Large intestine (tissue), 3 donors: Measurements from ENCODE around the gene CATSPER1. TPM values are rescaled to one million over a fixed set of nuclear protein-coding genes. Genes with fewer than 3 reads are reported as not detected.

ENCODE experiments used
- DNase-seq, 2 donors: peaks; one replicate each; pipeline versions ENCODE4 v3.0.0 to v3.0.0-alpha.2; 2013
- H3K27ac ChIP-seq: one replicate; pipeline ENCODE4 v1.5.1; 2013; ENCODE audit warnings: low read length
- H3K27me3 ChIP-seq: 2 replicates; pipeline ENCODE4 v1.6.1; 2013; ENCODE audit warnings: low read length; ENCODE audit not compliant: control insufficient read depth, insufficient read depth
- H3K36me3 ChIP-seq: 2 replicates; pipeline ENCODE4 v1.6.1; 2013; ENCODE audit warnings: low read length; ENCODE audit not compliant: control insufficient read depth, insufficient read depth
- H3K4me1 ChIP-seq: one replicate; pipeline ENCODE4 v1.6.1; 2013; ENCODE audit warnings: low read length; ENCODE audit not compliant: control insufficient read depth, insufficient read depth
- H3K4me3 ChIP-seq: one replicate; pipeline ENCODE4 v1.5.1; 2013; ENCODE audit warnings: low read length
- H3K9me3 ChIP-seq: one replicate; pipeline ENCODE4 v1.6.1; 2013; ENCODE audit warnings: mild to moderate bottlenecking, low read depth, low read length, moderate library complexity; ENCODE audit not compliant: control insufficient read depth
- WGBS: methylation state at CpG from one replicate; pipeline ENCODE4 v1.1.5; 2013; ENCODE audit warnings: low lambda C conversion rate; ENCODE audit not compliant: insufficient coverage; 5-methylcytosine and 5-hydroxymethylcytosine counted together
- polyA plus RNA-seq: library from polyadenylated mRNA; unstranded; fragments of 120-200 nt; gene quantifications from one replicate; pipeline ENCODE4 v1.2.1, GENCODE V29; 2013

The CATSPER1 gene
- polyA plus RNA-seq, 1 donor = not detected

DNA sequence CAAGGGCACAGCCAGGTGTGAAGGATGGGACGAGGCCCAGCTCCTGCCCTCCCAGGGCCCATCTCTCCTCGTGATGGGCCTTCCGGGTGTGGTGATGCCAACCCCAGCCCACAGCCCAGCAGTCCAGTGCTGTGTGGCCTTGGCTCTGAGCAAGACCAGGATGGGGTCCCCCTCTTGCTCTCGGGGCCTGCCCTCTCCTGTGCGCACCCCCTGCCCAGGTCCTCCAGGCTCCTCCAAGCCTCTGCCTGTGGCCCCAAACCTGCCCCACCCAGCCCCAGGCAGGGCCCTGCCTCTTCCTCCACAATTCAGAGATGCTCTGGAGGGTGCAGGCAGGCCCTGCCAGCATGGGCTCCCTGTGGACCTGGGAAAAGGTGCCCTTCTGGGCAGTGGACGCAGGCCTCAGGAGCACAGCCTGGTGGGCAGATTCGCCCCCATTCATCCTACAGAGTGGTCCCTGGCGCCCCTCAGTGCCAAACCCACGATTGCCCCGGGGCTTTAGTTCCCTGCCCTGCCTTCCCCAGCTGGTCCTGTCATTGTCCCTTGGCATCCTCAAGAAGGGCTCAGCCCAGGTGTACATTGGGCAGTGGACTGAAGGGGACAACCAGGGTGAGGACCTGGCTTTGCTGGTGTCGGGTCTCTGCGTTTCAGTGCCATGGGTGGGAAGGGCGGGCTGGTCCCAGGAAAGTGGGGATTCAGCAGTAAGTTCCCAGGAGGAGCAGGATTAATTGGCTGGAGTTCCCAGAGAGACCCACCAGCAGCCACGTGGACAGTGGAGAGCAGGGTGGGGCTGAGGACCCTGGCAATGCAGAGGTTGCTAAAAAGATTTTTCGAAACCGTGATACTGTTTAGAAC is 44.1 kb downstream of the CATSPER1 start:
- Histone ChIP-seq H3K4me1 (no peaks in the 10 kb centered on the region), H3K4me3 (no peak overlapping the region), H3K27ac (no peak overlapping the region), H3K27me3 (no peaks in the 10 kb centered on the region), H3K9me3 (no peaks in the 10 kb centered on the region), H3K36me3 (peaks cover 20% of the 10 kb centered on the region)
- WGBS = 100% methylated on average over 1 of the region's 16 CpGs
- no peak for DNase-seq

DNA sequence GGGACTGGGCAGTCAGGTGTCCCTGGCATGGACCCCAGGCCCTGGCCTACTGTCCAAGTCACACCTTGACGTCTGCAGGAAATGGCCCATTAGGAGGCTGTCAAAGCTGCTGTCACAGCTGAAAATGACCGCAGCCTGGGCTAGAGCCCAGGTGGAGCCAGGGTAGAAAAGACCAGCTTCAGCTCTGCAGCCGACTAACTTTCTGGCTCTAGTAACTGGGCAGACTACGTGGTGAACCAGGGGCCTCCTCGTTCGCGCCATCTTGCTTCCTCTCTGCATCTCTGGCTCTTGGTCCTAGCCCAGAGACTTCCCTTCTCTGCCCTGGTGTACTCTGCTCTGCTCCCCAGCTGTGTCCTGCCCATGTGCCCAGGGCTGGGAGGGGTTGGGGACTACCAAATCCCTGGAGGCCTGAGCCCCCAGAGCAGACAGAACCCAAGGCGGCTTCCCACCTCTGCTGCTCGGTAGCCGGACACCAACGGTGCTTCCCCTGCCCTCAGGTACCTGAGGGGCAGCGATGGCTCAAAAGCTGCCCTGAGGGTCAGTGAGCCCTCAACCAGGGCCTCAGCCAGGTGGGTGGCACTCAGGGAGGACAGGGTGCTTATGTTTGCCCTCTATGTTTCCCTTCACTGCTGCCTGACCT is 45.1 kb downstream of the CATSPER1 start:
- no peaks in the 10 kb centered on the region for H3K9me3 ChIP-seq
- no peak for DNase-seq
- H3K27me3 ChIP-seq = no peaks in the 10 kb centered on the region
- no peaks in the 10 kb centered on the region for H3K4me1 ChIP-seq
- WGBS = no CpG with 5 or more reads among the region's 12 CpGs
- no peak overlapping the region for H3K27ac ChIP-seq
- H3K36me3 ChIP-seq = peaks cover 30% of the 10 kb centered on the region
- H3K4me3 ChIP-seq = no peak overlapping the region

DNA sequence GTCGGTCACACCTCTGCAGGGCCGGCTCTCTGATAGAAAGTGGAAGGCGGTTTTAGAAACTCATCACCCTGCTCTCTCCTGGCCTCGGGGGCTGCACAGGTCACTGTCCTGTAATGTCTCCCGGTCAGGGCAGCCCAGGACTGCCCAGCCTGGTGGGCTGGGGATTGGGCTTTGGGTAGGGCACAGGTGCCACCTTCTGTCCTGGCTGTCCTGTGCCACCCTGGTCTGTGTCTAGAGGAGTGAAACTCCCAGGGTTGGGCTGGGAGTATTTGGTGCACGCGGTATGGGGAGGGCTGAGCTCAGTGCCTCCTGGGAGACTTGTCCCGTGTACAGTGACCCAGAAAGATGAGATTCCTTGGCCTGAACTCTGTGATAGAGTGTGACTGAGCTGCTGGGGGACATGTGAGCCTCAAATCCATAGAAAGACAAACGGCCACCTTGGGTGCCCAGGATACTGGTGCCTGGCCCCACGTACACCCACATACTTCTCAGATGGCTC is 47.0 kb downstream of the CATSPER1 start:
- Histone ChIP-seq H3K4me3 (no peak overlapping the region), H3K4me1 (no peaks in the 10 kb centered on the region), H3K27me3 (no peaks in the 10 kb centered on the region), H3K36me3 (peaks cover 37% of the 10 kb centered on the region), H3K9me3 (no peaks in the 10 kb centered on the region), H3K27ac (no peak overlapping the region)
- no peak for DNase-seq
- WGBS = 100% methylated on average over 1 of the region's 10 CpGs

DNA sequence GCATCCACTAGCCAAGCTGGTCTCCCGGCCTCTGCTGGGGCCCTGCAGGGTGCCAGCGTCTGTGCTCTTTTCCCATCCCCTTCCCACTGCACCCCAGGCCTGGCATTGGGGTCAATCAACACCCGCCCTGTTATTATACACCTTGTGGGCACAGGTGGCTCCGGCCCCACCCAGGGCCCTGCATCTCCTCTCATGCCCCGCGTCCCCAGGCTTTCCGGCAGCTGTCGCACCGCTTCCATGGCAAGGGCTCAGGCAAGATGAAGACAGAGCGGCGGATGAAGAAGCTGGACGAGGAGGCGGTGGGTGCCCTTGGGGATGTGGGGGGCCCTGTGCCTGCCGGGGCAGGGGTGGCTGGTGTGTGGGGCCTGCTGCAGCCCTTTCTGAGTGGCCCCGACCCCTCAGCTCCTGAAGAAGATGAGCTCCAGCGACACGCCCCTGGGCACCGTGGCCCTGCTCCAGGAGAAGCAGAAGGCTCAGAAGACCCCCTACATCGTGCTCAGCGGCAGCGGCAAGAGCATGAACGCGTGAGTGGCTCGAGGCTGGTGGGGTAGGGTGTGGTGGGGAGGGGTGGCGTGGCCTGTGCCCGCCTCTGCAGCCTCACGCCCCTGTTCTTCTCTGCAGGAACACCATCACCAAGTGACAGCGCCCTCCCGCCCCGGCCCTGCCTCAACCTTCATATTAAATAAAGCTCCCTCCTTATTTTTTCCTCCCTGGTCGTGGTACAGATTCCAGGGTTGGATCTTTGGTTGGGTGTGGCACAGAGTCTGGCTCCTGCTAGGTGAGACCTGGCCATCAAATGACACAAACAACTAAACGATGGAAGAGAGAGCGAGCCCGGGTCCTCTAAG is 47.7 kb downstream of the CATSPER1 start:
- Histone ChIP-seq H3K36me3 (peaks cover 37% of the 10 kb centered on the region), H3K4me3 (no peak overlapping the region), H3K4me1 (no peaks in the 10 kb centered on the region), H3K9me3 (no peaks in the 10 kb centered on the region), H3K27ac (no peak overlapping the region), H3K27me3 (no peaks in the 10 kb centered on the region)
- DNase-seq = no peak
- WGBS = no CpG with 5 or more reads among the region's 34 CpGs

DNA sequence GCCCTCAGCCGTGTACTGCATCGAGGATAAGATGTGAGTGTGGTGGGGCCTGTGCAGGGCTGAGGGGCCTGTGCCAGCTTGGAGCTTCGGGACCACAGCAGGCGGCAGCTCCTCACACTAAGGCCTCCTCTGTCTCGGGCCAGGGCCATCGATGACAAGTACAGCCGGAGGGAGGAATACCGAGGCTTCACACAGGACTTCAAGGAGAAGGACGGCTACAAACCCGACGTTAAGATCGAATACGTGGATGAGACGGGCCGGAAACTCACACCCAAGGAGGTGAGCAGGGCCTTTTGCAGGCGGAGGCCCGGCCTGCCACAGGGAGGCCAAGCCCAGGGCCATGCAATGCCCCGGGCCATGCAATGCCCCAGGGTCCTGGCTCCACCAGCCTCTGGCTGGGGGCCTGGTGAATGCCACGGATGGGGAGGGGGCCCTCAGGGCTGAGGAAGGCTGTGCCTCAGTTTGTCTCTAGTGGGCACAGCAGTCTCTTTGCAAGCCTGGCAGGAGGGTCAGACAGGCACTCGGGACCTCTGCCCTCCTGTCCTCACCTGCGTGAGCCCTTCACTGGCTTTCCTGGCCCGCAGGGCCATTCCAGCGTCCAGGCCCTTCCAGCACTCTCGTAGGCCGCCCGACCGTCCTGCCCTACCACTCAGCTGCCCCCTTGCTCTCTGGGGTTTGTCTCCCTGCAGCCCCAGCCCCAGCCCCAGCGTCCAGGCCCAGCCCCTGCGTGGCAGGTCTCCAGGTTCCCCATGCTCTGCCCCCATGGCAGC is 48.5 kb downstream of the CATSPER1 start:
- Histone ChIP-seq H3K36me3 (peaks cover 40% of the 10 kb centered on the region), H3K4me1 (no peaks in the 10 kb centered on the region), H3K27ac (no peak overlapping the region), H3K27me3 (no peaks in the 10 kb centered on the region), H3K4me3 (no peak overlapping the region), H3K9me3 (no peaks in the 10 kb centered on the region)
- 96% methylated on average over 5 of the region's 29 CpGs for WGBS
- DNase-seq = no peak

DNA sequence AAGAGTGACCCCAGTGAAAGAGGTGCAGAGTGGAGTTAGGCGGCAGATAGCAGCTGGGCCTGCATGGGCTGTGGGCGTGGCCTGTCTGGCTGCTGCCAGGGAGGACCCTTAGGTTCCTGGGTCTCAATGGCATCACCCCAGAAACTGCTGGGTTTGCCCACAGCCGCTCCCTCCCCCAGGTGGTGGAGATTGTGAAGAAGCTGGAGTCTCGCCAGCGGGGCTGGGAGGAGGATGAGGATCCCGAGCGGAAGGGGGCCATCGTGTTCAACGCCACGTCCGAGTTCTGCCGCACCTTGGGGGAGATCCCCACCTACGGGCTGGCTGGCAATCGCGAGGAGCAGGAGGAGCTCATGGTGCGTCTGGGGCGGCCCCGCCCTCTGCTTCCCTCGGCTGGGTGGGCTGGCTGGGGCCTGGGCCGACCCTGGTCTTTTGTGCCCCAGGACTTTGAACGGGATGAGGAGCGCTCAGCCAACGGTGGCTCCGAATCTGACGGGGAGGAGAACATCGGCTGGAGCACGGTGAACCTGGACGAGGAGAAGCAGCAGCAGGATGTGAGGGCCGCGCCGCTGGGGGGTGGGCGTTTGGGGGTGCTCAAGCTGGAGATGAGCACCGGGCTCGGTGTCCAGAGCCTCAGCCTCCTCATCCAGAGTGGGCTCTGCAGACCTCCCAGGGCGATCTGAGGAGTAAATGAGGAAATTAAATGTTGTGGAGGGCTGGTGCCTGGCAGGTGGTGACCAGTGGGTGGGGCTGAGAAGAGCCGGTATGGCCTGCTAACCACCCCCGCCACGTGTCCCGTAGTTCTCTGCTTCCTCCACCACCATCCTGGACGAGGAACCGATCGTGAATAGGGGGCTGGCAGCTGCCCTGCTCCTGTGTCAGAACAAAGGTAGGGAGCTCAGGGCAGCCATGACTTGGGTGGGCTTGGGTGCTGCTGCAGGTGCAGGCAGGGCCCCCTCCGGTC is 49.8 kb downstream of the CATSPER1 start:
- H3K36me3 ChIP-seq = peaks cover 42% of the 10 kb centered on the region
- H3K27ac ChIP-seq = no peak overlapping the region
- no peaks in the 10 kb centered on the region for H3K4me1 ChIP-seq
- no peaks in the 10 kb centered on the region for H3K9me3 ChIP-seq
- DNase-seq = no peak
- no CpG with 5 or more reads among the region's 43 CpGs for WGBS
- no peak overlapping the region for H3K4me3 ChIP-seq
- H3K27me3 ChIP-seq = no peaks in the 10 kb centered on the region

DNA sequence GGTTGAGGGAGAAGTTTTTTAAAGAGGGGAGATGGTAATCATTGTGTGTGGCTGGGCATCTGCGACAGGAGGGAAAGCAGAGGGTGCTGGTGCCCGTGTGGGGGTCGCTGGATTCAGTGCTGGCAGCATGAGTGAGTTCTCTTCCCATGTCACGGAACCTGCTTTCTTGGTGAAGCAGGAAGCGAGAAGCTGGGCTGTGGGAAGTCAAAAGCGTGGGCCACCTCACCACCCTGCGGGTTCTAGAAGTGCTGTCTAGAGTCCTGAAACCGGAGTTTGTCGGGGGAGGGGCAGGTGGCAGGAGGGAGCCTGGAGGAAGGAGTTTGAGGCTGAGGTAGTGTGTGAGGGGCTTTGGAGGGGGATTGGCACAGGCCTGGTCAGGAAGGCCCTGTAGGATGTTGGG is 50.5 kb downstream of the CATSPER1 start:
- no peak for DNase-seq
- Histone ChIP-seq H3K9me3 (no peaks in the 10 kb centered on the region), H3K36me3 (peaks cover 42% of the 10 kb centered on the region), H3K27me3 (no peaks in the 10 kb centered on the region), H3K27ac (no peak overlapping the region), H3K4me1 (no peaks in the 10 kb centered on the region), H3K4me3 (no peak overlapping the region)
- no CpG with 5 or more reads among the region's 9 CpGs for WGBS

DNA sequence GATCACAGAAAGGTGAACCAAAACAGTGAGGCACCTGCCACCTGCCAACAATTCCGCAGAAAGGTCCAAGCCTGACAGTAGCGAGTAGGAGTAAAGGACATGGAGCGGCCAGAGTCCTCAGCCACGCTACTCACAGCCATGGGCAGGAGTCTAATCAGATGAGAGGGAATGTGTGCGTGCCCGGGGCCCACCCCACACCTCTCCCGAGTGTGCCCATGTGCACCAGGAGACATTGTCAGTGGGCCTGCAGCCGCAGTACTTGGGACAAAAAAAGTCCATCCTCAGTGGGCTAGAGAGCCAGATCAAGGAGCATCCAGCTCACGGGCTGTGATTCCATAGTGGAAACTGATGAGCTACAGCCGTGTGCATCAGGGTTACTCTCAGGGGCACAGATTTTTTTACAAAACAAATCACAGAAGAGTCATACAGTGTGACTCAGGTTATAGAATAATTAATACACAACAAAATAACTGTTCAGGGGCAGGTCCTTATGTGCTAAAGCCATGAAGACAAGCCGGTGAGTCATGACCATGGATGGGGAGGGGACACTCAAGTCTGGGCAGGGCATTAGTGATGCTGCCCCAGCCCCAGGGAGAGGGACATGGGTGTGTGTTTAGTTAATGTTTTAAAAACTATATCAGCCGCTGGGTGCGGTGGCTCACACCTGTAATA is 52.7 kb downstream of the CATSPER1 start:
- Histone ChIP-seq H3K27ac (no peak overlapping the region), H3K9me3 (no peaks in the 10 kb centered on the region), H3K4me1 (no peaks in the 10 kb centered on the region), H3K27me3 (no peaks in the 10 kb centered on the region), H3K36me3 (peaks cover 53% of the 10 kb centered on the region), H3K4me3 (no peak overlapping the region)
- WGBS = no CpG with 5 or more reads among the region's 13 CpGs
- DNase-seq = no peak

DNA sequence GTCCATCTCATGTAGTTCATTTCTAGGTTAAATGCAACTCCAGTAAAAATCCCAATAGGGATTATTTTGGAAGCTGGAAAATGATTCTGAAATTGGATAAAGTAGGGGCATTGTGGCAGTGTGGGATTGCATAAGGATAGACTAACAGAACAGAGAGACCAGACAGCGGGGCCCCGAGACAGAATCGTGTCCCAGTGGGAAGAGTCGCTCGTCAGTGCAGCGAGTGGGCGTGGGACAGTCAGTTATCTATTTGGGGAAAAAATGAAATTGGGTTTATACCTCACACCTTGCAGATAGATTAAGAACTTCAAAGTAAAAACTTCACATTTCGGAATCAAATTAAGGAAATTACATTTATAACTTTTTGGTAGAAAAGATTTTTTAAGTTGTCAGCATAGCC is 54.2 kb downstream of the CATSPER1 start:
- Histone ChIP-seq H3K27ac (no peak overlapping the region), H3K27me3 (no peaks in the 10 kb centered on the region), H3K4me3 (no peak overlapping the region), H3K9me3 (no peaks in the 10 kb centered on the region), H3K4me1 (no peaks in the 10 kb centered on the region), H3K36me3 (peaks cover 55% of the 10 kb centered on the region)
- no peak for DNase-seq
- no CpG with 5 or more reads among the region's 8 CpGs for WGBS
